HG02970 (cell line): ENCODE measurements around the gene PRPH.
"Not testable (repeated sequence)": the region's sequence is repeated elsewhere in the genome, so short reads cannot be mapped to it uniquely, and the experiment has no call there.

Source experiments
- ATAC-seq: cut with Tn5 transposase; IDR thresholded peaks from one replicate; pipeline ENCODE4 v1.9.1; 2021; ENCODE audit warnings: mild to moderate bottlenecking, moderate library complexity, moderate number of reproducible peaks; ENCODE audit not compliant: unreplicated experiment, low FRiP score

The PRPH gene

GRCh38 chr12:49295082-49295936 is at the start of gene PRPH:
PRPH (plus strand) TSS chr12:49295147; CDS start chr12:49295201, 54 bp downstream.
- no peak for ATAC-seq

GRCh38 chr12:49251357-49251756 is 43.6 kb upstream of the PRPH start:
- no peak for ATAC-seq

DNA sequence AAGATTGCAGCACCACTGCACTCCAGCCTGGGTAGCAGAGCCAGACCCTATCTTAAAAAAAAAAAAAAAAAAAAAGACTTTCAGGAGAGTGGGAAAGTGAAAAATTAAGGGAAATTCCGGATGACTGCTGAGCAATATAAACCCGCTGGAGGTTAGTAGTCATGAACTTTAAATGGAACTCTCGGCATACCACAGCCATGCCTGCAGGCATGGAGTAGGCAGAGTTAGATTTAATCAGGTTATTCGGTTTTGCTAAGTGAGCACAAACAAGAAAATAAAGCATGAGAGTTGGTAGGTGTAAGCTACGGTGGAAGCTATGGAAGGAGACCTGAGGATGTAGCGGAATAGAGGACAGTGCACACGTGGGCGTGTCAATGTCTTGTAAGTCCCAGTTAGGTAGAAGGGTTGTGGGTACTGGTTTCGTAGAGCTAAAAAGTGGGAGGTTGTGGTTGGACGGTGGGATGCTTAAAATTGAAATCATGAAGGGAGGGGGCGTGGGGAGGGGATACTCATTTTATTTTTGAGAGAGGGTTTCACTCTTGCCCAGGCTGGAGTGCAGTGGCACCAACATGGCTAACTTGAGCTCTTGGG is 41.8 kb upstream of the PRPH start:
- no peak for ATAC-seq

GRCh38 chr12:49255456-49255855 is 39.5 kb upstream of the PRPH start:
- ATAC-seq = not testable (repeated sequence)

DNA sequence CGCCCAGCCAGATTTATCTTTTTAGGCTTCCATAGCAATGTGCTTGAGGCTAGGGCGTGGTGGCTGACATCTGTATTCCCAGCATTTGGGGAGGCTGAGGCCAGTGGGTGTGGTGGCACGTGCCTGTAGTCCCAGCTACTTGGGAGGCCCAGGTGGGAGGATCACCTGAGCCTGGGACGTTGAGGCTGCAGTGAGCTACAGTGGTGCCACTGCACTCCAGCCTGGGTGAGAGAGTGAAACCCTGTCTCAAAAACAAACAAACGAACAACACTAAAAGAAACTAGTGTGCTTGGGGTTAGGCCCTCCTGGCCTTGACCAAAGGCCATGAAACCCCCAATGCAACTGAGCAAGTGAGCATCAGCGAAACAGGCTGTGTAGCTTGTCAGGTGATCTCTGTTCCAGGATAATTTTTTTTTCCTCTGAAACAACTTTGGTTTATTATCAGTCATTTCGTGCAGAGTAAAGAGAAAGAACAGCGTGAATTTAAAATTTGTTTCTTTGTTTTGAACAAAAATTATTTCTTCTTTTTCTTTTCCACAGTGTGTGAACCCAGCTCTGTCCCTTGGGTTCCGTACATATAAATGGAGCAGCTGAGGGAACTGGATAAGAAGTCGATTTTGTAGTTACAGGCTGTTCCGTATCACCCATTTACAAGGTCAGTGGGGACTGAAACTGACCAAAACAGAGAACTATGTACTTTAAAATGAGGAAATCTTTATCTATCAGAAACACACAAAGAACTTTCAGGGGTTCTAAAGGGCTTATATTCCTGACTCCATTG is 38.9 kb upstream of the PRPH start:
- no peak for ATAC-seq

GRCh38 chr12:49257508-49258184 is 37.3 kb upstream of the PRPH start:
- not testable (repeated sequence) for ATAC-seq

GRCh38 chr12:49259452-49259851 is 35.5 kb upstream of the PRPH start:
- no peak for ATAC-seq

DNA sequence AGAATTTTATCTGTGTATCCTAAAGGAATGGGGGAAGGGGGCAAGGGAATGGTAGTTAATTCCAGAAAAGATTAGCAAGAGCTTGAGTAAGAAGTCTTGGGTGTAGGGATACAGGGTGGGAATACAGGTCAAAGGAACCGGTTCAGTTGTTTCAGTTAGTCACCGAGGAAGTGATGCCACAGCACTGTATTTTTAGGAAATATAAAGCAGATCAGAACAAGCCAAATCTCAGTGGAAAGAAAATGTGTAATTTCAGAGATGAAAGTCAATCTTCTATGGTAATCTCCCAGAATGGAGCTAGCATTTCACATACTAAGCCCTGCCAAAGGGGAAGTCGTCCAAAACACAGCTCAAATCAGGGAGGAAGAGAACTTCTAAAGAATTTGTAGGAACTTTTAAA is 34.8 kb upstream of the PRPH start:
- no peak for ATAC-seq

- no peak for ATAC-seq
Observed at GRCh38 chr12:49260571-49261363, 34.2 kb upstream of the PRPH start.

DNA sequence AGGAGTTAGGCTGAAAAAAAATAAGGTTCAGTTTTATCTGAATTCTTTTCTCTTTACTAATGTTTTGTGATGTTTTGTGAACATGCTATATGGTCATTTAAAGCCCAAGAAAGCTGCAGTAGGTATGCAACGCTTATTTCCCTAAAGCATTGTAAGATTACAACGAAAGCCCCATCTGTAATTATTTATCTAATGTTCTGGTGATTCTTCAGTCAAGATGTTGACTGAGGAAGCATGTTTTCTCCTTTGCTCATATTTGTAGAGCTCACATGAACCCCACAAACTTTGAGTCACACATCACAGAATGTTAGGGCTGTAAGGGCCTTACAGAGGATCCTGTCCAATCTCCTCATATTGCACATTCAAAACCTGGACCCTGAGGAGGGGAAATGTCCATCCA is 33.2 kb upstream of the PRPH start:
- no peak for ATAC-seq

DNA sequence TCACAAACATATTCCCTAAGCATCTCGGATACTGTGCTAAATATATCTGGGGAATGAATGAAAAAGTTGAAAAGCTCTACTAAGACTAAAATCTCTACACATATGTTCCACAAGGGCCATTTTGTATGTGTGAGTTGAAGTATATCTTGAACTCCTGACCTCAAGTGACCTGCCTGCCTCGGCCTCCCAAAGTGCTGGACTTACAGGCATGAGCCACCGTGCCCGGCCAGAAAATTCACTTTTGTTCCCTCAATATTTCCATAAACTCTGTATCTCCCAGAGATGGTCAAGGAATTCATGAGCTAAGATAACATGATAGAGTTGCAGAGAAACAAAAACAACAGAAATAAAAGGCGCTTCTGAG is 31.6 kb upstream of the PRPH start:
- ATAC-seq = no peak

- peak; percentile 23 for ATAC-seq
Observed at GRCh38 chr12:49264466-49264872, 30.5 kb upstream of the PRPH start.

GRCh38 chr12:49264873-49265792 is 29.8 kb upstream of the PRPH start, which contains the start of gene TUBA1C:
TUBA1C (plus strand) TSS chr12:49265082; CDS start chr12:49265182, 100 bp downstream.
- peak; percentile 77 for ATAC-seq

GRCh38 chr12:49269191-49269590 is 25.8 kb upstream of the PRPH start:
- ATAC-seq = not testable (repeated sequence)

DNA sequence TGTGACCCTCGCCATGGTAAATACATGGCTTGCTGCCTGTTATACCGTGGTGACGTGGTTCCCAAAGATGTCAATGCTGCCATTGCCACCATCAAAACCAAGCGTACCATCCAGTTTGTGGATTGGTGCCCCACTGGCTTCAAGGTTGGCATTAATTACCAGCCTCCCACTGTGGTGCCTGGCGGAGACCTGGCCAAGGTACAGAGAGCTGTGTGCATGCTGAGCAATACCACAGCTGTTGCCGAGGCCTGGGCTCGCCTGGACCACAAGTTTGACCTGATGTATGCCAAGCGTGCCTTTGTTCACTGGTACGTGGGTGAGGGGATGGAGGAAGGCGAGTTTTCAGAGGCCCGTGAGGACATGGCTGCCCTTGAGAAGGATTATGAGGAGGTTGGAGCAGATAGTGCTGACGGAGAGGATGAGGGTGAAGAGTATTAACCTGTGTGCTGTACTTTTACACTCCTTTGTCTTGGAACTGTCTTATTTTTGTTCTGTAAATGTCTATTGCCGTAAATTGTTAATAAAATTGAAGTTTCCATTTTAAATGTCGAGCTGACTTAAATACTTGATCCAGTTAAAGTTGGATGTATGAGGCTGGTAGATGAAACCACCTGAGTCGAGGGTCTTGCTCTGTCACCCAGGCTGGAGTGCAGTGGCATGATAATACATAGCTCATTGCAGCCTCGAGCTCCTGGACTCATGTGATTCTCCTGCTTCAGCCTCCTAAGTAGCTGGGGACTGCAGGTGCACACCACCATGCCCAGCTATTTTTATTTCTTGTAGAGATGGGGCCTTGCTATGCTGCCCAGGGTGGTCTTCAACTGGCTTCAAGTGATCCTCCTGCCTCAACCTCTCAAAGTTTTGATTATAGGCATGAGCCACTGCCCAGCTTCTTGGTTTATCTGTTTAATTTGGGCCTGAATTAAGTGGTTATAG is 21.9 kb upstream of the PRPH start:
- ATAC-seq = no peak

GRCh38 chr12:49273726-49274395 is 21.1 kb upstream of the PRPH start:
- no peak for ATAC-seq

DNA sequence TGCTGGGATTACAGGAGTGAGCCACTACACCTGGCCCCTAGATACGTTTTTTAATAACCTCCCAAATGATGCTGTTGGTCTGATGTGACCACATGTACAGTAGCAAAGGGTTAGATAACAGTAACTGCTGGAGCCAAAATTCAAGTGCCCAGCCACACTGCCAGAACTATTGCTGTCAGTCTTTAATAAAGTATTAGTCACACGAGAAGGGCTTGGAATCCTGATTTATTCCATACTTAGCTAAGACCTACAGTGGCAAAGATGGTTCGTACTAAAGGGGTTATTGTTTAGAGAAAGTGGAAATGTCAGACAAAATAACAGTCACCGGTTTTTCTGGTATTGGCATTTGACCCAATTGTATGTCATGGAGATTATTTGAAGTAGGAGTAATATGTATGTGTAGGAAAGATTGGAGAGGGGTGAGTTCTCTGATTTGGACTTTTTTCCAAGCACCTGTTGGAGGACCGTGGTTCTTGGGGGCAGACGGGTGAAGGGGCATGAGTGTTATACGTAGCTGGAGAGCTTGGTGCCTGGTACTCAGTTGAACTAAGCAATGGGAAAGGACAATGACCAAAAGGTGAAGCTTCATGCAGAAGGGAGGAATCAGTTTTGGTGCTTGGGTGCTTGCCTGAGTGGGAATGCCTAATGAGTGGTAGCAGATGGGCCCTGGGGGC is 20.4 kb upstream of the PRPH start:
- no peak for ATAC-seq
